ENCODE measurements around the gene FANCE. TPM values are rescaled to one million over a fixed set of nuclear protein-coding genes. Genes with fewer than 3 reads are reported as not detected.
A peak's percentile ranks its signal among the peaks of the same experiment; 100 is the strongest.

FANCE gene
- total RNA-seq, 1 donor from 2014 or later, result 9.0 TPM

GRCh38 chr6:35417979-35418661 is 34.0 kb upstream of the FANCE start:
- no peaks in the 10 kb centered on the region for H3K27me3 ChIP-seq (ENCODE audit: low read depth)
- no peak for DNase-seq
- no peak overlapping the region for H3K4me3 ChIP-seq
- H3K27ac ChIP-seq, result no peak overlapping the region
- no peak for TF ChIP-seq CTCF (IDR thresholded peaks at IDR 0.05)
- no peaks in the 10 kb centered on the region for H3K9me3 ChIP-seq
- intact Hi-C loops (cut with DNase I), result no loop called here
- H3K36me3 ChIP-seq, result peaks cover 58% of the 10 kb centered on the region
- ATAC-seq, result no peak
- H3K4me1 ChIP-seq, result peaks cover 27% of the 10 kb centered on the region

GRCh38 chr6:35419417-35419816 is 32.7 kb upstream of the FANCE start:
- no peak overlapping the region for H3K4me3 ChIP-seq
- no peak for DNase-seq
- H3K27me3 ChIP-seq (ENCODE audit: low read depth), result no peaks in the 10 kb centered on the region
- no peak for ATAC-seq
- H3K36me3 ChIP-seq, result peaks cover 59% of the 10 kb centered on the region
- no peak for TF ChIP-seq CTCF (IDR thresholded peaks at IDR 0.05)
- no peak overlapping the region for H3K27ac ChIP-seq
- H3K4me1 ChIP-seq, result peaks cover 26% of the 10 kb centered on the region
- H3K9me3 ChIP-seq, result no peaks in the 10 kb centered on the region
- intact Hi-C loops (cut with DNase I), result no loop called here

- Histone ChIP-seq H3K9me3 (no peaks in the 10 kb centered on the region), H3K4me1 (peaks cover 20% of the 10 kb centered on the region), H3K27me3 (ENCODE audit: low read depth) (no peaks in the 10 kb centered on the region), H3K4me3 (no peak overlapping the region), H3K27ac (no peak overlapping the region), H3K36me3 (peaks cover 65% of the 10 kb centered on the region)
- no peak for DNase-seq
- no peak for ATAC-seq
- intact Hi-C loops (cut with DNase I), result no loop called here
- TF ChIP-seq CTCF (IDR thresholded peaks at IDR 0.05), result no peak
Observed at GRCh38 chr6:35419961-35420360, 32.2 kb upstream of the FANCE start.

GRCh38 chr6:35425284-35425683 is 26.9 kb upstream of the FANCE start:
- peaks cover 18% of the 10 kb centered on the region for H3K9me3 ChIP-seq
- no peaks in the 10 kb centered on the region for H3K27me3 ChIP-seq (ENCODE audit: low read depth)
- H3K4me1 ChIP-seq, result peaks cover 13% of the 10 kb centered on the region
- no peak overlapping the region for H3K27ac ChIP-seq
- ATAC-seq, result no peak
- no peak for DNase-seq
- H3K36me3 ChIP-seq, result peaks cover 64% of the 10 kb centered on the region
- H3K4me3 ChIP-seq, result no peak overlapping the region
- intact Hi-C loops (cut with DNase I), result no loop called here
- no peak for TF ChIP-seq CTCF (IDR thresholded peaks at IDR 0.05)

GRCh38 chr6:35426074-35426473 is 26.1 kb upstream of the FANCE start:
- peak; percentile 71 for DNase-seq
- H3K27me3 ChIP-seq (ENCODE audit: low read depth), result no peaks in the 10 kb centered on the region
- H3K4me1 ChIP-seq, result peaks cover 13% of the 10 kb centered on the region
- peak; percentile 58 to 68 for ATAC-seq
- TF ChIP-seq CTCF (IDR thresholded peaks at IDR 0.05), result no peak
- H3K36me3 ChIP-seq, result peaks cover 61% of the 10 kb centered on the region
- intact Hi-C loops (cut with DNase I), result no loop called here
- H3K27ac ChIP-seq, result no peak overlapping the region
- H3K4me3 ChIP-seq, result no peak overlapping the region
- peaks cover 18% of the 10 kb centered on the region for H3K9me3 ChIP-seq

All from lower lobe of right lung (tissue), 2 donors.